Esophagus muscularis mucosa (tissue), 4 donors: Measurements from ENCODE around the gene HOMEZ.

ENCODE experiments used
- CTCF ChIP-seq, 3 experiments: fragments of 200-600 bp in 2 of 3; fragments of 450-650 bp in 1 of 3; sonication (generic) in 2 of 3; IDR thresholded peaks; one replicate each; pipeline ENCODE4 v1.5.1; 2017 to 2019; ENCODE audit warnings: antibody characterized with exemption in 3 of 3, mild to moderate bottlenecking in 2 of 3, moderate library complexity in 1 of 3
- EP300 ChIP-seq: sonication (generic); formaldehyde crosslinking; IDR thresholded peaks from one replicate; pipeline ENCODE4 v1.6.1; 2017; ENCODE audit warnings: antibody characterized with exemption
- POLR2A ChIP-seq: fragments of 450-650 bp; IDR thresholded peaks from one replicate; pipeline ENCODE4 v1.6.1; 2017; ENCODE audit warnings: antibody characterized with exemption, moderate library complexity, mild to moderate bottlenecking, low read depth

DNA sequence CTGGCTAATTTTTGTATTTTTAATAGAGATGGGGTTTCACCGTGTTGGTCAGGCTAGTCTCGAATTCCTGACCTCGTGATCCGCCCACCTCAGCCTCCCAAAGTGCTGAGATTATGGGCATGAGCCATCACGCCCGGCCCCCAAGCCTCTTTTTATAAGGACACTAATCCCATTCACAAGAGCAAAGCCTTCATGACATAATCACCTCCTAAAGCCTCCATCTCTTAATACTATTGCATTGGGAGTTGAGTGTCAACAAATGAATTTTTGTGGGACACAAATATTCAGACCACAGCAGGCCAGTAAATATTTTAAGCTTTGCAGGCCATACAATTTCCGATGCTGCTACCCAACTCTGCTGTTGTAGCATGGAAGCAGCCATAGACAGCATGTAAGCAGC lies 37.3 kb downstream of the HOMEZ start:
- TF ChIP-seq CTCF (IDR thresholded peaks at IDR 0.05) (no peak), POLR2A (no peak), EP300 (no peak)
